GM19455 (cell line): ENCODE data around the gene PLXNA4.

ENCODE experiments used
- ATAC-seq: cut with Tn5 transposase; IDR thresholded peaks from one replicate; pipeline ENCODE4 v1.9.1; 2021; ENCODE audit not compliant: unreplicated experiment

PLXNA4 gene

DNA sequence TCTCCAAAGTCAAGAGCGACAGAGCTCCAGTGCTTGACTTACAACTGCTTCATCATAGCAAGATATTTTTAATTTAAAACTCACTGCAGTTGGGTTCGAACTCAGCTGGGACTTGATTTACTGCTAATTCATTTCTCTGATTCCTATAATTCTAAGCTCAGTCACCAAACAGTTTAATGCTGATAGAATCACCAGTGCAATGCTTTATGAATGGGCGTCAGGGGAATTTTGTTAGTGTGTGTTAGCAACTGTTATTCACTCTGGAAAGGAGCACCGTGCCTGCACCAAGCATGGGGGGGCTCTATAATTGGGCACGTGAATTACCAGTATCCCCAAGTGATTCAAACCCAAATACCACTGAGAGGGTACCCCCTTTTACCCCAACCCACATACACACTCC is 10.4 kb downstream of the PLXNA4 start:
- ATAC-seq = no peak

DNA sequence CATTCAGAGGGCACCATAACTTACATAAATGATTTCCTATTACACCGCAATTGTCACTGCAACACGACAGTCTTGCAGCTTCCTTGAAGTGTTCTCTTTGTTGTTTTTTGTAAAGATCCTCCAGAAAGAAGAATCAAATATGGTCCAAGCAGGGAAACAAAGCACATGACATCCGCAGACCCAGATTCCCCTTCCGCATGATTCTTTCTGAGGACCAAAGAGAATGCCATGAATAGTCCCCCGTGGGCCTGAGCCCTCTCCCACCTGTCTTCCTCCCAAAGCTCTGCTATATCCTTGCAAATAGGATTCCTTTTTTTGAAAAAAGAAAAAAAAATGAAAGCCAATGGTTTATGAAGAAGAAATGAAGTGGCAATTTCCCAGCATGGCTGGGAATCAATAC is 10.8 kb downstream of the PLXNA4 start:
- no peak for ATAC-seq

DNA sequence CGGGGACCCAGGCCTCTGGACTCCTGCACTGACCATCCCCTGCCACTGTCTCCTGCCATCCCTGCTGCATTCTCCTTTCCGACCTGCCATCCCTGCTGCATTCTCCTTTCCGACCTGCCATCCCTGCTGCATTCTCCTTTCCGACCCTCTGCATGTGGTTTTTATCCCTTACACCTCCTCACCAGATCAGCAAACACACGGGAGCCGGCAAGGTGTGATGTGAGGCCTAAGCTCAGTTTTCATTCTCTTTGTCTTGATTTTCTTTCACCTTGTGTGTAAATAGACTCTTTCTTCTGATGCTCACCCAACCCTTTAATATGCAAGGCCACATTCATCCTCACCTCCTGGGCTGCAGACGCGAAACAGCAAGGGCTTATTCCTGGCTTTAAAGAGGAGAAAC is 11.4 kb downstream of the PLXNA4 start:
- no peak for ATAC-seq

DNA sequence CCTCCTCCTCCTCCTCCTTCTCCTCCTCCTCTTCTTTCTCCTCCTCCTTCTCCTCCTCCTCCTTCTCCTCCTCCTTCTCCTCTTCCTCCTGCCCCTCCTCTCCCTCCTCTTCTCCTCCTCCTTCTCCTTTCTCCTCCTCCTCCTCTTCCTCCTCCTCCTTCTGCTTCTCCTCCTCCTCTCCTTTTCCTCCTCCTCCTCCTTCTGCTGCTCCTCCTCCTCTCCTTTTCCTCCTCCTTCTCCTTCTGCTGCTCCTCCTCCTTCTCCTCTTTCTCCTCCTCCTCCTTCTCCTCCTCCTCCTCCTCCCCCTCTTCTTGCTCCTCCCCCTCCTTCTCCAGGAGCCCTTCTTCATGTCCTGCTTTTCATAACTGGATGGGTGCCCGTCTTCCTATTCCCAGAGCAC is 12.2 kb downstream of the PLXNA4 start:
- ATAC-seq = no peak

DNA sequence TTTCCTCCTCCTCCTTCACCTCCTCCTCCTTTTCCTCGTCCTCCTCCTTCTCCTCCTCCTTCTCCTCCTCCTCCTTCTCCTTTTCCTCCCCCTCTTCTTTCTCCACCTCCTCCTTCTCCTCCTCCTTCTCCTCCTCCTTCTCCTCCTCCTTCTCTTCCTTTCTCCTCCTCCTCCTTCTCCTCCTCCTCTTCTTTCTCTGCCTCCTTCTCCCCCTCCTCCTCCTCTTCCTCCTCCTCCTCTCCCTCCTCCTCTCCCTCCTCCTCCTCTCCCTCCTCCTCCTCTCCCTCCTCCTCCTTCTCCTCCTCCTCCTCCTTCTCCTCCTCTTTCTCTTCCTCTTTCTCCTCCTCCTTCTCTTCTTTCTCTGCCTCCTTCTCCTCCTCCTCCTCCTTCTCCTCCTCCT is 13.6 kb downstream of the PLXNA4 start:
- ATAC-seq = no peak

DNA sequence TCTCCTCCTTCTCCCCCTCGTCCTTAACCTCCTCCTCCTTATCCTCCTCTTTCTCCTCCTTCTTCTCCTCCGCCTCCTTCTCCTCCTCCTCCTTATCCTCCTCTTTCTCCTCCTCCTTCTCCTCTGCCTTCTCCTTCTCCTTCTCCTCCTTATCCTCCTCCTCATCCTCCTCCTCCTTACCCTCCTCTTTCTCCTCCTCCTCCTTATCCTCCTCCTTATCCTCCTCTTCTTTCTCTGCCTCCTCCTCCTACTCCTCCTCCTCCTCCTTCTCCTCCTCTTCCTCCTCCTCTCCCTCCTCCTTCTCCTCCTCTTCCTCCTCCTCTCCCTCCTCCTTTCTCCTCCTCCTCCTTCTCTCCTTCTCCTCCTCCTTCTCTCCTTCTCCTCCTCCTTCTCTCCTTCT is 14.5 kb downstream of the PLXNA4 start:
- ATAC-seq = no peak

DNA sequence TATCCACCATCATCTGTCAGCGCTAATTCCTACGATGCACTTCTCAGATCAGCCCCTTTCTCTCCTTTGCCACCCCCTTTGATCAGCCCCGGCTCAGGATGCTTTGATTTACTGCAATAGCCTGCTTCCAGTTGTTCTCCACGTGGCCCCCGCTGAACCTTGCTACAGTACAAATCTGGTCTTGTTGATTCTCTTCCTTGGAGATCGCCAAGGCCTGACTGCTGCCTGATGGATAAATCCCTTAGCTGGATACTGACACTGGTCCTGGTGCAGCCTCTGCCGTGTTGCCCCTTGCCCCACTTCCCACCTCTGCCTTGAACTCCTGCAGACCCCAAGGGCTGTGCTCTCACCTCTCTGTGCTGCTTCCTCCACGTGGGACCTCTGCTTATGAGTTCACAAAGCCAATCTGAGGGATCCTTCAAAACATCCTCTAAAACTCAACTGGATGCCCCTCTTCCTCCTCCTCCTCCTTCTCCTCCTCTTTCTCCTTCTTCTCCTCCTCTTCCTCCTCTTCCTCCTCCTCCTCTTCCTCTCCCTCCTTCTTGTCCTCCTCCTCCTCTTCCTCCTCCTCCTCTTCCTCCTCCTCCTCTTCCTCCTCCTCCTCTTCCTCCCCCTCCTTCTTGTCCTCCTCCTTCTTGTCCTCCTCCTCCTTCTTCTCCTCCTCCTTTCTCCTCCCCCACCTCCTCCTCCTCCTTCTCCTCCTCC is 15.3 kb downstream of the PLXNA4 start:
- no peak for ATAC-seq

DNA sequence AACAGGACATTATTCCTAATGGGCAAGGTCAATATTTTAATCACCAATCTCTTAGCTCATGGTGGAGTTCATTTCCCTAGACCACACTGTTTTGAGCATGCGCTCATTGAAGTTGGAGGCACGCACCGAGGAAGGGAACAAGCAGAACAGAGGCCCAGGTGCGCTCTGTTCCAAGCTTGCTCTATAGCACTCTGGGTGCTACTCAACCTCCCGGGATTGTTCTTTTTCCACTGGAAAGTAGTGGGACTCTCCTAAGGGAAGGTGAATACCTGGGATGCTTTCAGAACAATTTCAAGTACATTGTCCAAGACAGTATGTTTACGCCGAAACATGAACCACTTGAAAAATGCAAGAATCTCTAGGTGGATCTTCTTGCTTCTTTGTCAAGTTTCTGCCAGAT is 16.2 kb downstream of the PLXNA4 start:
- no peak for ATAC-seq

DNA sequence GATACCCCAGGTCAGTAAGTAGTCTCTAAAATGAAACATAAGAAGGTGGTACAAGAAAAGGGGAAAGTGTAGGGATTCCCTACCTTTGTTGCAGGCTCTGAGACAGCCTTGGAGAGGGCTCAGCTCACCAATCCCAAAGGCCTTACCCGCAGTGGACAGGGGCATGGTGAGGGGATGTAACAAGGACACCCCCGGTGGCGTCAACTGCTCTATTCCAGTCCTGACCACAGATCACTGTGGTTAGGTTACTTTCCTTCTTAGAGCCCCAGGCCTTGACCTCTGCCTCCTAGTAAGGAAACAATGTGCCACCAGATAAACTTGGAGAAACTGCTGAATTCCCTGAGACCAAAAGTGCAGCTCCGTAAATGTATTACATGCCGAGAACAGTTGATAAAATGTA is 17.5 kb downstream of the PLXNA4 start:
- no peak for ATAC-seq

DNA sequence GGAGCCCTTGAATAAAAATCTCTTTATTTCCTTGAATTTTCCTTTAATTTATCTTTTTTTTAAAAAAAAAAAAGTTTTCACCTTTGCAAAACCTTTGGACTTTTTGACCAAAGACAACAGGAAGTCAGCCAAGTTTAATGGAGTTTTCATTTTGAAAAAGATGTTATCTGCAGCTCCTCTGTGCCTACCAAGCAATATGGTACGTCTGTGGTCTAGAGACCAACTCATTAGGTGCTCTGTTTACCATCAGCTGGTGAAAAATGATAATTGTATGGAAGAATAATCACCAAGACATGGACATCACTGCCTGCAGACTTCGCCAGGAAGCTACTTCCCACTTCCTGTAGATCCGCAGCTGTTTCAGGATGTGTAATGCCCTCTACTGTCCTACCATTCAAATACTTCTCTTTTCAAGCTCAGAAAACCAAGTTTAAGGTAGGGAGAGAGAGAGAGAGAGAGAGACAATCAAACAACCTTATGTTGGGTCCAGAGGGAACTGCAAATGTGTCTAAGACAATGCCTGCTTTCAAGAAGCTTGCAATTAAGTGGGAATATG is 18.7 kb downstream of the PLXNA4 start:
- ATAC-seq = no peak

DNA sequence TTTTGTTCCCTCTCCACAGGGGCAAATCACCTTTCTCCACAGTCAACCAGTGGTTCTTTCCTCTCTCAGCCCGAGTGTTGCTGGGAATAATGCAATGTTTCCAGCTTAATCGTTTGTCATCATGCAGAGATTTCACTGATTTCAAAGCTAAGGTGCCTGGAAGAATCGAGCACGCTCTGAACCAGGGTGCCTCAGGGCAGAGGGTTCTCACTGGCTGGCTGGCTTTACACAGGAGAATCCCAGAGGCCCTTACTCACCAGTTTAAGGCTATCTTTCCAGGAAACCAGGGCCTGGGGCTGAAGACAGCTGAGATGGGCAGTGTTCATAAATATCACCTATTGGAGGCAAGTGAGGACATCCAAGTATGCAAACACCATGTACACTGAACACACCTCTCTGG is 21.8 kb downstream of the PLXNA4 start:
- ATAC-seq = no peak

DNA sequence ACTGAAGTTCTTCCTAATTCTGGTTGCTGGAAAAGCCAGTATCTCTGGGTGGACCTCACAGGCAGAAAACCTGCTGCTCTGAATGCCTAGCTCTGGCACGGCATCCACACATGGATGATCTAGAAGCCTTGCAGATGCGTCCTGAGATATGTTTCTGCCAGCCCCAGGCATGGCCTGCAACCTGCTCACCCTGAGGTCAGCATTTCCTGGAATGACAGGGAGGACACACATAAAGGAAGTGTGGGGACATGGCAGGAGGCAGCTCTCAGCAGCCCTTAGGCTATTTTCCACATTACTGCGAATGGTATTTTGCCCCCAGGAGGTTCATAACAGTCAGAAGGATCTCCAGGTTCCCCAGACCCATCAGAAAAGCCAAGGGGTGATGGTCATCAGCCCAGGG is 23.2 kb downstream of the PLXNA4 start:
- ATAC-seq = no peak

DNA sequence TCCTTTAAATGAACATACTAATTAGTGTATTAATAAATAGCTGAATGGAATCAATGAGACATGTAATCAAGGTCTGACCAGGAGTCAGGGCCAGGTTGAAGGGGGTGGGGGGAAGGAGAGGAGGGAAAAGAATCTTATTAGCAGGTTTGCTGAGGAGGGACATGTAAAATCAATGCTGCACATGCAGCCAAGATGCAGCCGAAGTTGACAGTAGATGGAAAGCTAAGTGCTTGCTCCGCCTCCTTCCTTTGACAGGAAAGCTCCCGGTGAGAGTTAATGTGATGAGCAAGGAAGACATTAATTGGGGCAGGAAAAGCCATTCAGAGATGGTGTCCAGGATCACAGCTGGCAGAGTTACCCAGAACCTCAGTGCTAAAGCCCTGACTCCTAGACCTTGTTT is 24.4 kb downstream of the PLXNA4 start:
- no peak for ATAC-seq

DNA sequence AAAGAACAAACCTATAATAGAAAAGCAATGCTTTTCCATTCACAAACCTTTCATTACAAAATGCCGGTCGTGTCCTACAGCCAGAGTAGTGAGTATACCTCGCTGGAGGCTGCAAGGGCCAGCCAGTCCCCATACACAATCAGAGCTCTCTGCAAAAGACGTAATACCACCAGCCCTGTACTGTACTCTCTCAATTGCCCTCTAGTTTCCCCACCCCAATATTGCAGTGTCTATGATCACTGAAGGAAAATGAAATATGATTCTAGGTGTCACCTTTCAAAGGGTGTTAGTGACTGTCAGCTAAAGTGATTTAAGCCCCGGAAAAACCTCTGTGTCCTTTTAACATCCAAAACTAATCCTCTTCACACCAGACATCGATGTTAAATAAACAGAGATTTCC is 24.8 kb downstream of the PLXNA4 start:
- no peak for ATAC-seq

DNA sequence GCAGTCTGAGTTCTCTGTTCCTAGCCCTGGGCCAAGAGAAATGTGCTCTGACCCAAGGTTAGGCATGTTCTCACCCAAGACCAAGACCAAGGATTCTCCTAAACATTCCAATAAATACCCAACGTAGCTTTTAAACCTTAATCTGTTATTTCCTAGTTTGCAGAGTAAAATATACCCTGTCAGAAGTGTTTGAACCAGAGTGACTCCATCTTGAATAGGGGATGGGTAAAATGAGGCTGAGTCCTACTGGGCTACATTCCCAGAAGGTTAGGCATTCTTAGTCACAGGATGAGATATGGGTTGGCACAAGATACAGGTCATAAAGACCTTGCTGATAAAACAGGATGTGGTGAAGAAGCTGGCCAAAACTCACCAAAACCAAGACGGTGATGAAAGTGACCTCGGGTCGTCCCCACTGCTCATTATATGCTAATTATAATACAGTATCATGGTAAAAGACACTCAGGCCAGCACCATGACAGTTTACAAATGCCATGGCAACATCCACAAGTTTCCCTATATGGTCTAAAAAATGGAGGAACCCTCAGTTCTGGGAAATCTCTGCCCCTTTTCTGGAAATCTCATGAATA is 27.7 kb downstream of the PLXNA4 start:
- ATAC-seq = no peak

DNA sequence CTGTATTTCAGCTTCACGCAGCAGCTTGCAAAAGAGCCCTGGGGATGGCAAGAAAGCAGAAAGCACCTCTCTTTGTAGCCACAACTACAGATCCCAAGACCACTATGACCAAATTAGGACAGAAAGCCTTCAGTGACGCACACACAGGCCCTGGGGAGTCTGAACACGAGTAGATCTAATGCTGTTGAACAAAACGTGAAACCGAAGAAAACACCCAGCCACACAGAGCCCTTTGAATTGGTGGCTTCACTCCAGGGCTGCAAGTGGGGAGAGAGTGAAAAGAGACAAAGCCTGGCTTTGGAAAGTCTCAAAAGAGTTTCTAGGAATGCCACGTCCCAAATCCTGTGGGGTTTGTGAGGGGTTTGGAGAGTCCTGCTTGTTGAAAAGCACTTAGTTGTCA is 28.4 kb downstream of the PLXNA4 start:
- no peak for ATAC-seq

DNA sequence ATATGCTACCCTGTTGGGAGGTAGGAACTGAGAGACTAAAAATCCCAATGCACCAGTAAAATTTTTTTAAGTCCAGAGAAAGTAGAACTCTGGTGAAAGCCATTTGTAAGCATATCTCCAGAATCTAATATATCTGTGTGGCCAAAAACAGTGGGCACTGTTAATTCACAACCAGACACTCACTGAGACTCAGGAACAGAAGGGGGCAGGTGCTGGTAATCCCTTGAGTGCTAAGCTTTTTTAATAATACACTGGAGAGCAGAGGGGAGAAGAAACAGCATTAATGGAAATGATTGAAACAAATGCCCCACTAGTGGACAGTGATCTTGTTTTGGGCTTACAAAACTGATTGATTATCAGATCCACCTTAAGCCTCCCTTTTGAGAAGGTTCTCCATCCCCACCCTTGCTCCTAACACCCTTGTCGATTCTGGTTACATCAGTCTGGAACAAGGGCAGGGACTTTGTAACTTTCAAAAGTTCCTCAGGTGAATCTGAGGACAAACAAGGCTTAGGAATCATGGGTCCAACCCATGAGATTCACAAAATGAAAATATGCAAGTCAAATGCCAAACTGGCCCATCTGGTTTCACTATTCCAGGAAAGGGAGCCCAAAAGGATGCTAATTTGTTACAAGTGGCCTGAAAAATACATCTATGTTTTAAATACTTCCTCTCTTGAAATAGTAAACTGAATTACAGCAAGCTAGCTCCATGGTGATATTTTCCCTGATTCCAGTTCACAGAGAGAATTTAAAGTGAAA is 29.7 kb downstream of the PLXNA4 start:
- no peak for ATAC-seq

DNA sequence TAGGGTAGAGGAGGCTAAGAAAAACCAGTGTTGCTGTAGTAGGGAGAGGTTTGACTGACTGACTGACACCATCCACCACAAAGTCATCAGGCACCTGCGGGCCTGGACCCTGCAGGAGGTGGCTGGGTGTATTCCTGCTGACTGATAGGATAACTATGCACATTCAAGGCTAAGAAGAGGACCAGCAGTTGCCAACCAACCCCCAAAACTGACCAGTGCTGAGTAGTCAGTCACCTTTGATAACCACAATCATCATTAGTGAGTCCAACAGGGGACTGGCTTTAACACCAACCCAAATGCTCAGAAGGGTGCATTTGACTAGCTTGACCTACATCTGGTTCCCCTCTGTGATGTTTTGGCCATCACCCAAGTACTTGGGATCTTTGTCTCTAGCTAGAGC is 30.5 kb downstream of the PLXNA4 start:
- no peak for ATAC-seq

DNA sequence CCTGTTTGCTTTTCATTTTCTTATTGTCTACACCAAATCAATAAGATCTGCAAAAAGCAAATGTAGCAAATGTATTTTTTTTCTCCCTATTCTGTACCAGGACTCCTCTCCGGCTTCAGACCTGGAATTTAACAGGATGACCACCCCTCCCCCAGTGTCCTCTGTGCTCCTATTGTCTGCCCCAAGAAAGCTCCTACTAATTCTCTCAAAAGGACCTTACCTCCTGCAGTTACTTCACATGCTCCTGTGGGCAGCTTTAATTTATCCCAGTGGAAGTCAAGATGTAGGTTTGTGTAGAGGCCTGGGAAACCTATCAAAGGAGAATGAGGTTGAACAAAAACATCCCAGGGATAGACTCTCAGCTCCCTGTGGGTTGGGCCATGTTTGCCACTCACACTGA is 31.3 kb downstream of the PLXNA4 start:
- no peak for ATAC-seq

DNA sequence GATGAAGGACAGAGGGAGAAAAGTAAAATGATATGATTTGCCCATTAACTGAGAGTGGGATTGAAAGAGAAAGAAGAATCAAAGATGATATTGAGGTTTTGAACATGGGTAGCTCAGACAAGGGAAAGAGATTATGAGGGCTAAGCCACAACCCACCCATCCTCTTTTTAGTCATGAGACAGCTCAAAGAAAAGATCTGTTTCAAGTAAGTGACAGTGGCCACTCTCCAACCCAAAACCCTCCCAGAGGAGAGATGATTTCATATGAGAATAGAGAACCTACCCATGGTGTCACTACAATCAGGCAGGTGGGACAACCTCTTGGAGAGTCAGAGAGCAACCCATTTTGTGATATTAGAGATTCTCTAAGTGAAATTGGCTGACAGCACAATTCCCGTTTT is 32.2 kb downstream of the PLXNA4 start:
- ATAC-seq = no peak

DNA sequence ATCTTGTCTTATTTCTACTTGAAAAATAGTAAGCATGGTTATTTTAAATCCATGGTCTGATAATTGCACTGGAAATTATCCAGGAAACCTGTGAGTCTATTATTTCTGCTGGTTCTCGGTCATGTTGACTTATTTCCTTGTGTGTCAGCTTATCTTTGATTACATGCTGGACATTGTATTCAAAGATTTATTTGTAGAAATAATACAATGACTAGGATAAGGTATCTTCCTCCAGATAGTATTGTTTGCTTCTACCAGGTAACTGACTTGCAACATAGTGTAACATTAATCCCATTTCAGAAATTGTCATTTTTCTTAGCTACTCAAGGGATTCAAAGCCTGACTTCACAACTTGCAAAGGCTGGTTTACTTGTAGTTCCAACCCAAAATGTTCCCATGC is 33.4 kb downstream of the PLXNA4 start:
- no peak for ATAC-seq

DNA sequence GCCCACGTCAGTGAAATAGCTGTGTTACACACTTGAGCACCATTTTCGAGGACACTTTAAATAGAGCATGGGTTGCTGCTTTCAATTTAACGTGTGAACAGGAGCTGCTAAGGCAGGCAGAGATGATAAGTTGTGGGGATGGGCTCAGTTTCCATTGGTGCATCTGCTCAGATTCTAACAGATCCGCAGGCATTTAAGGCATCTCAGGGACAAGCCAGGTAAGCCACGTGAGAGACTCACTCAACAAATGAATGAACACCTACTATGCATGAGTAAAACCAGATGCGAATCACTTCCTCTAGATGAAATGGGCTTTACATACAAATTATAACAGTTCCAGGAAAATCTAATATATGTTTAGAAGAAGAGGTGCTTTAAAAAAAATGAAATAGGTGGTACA is 34.6 kb downstream of the PLXNA4 start:
- no peak for ATAC-seq
